SK-N-SH treated with all-trans-retinoic acid at 6 μM for 48 hours (cell line): ENCODE data around the gene UNC45A.

Source experiments
- ATAC-seq: fragments of 200-7000 bp; cut with Tn5 transposase; 3 replicates; pipeline ENCODE4 v1.9.1; 2020; ENCODE audit warnings: mild to moderate bottlenecking, moderate library complexity
- ARNTL ChIP-seq: fragments of 450-650 bp; formaldehyde crosslinking; IDR thresholded peaks from 2 replicates; pipeline ENCODE4 v1.5.0; 2020; ENCODE audit warnings: low read depth, mild to moderate bottlenecking, moderate library complexity, borderline replicate concordance
- BACH2 ChIP-seq: fragments of 250-450 bp; sonication (Bioruptor Pico); IDR thresholded peaks from 2 replicates; pipeline ENCODE4 v1.9.0; 2021; ENCODE audit warnings: mild to moderate bottlenecking, borderline replicate concordance
- CSDC2 ChIP-seq: fragments of 250-450 bp; sonication (Bioruptor Pico); IDR thresholded peaks from 2 replicates; pipeline ENCODE4 v1.5.0; 2020; ENCODE audit warnings: mild to moderate bottlenecking, moderate library complexity
- ESRRG ChIP-seq: fragments of 250-450 bp; sonication (Bioruptor Pico); IDR thresholded peaks from 2 replicates; pipeline ENCODE4 v1.6.1; 2021; ENCODE audit warnings: mild to moderate bottlenecking
- GLIS3 ChIP-seq: fragments of 250-450 bp; sonication (Bioruptor Pico); IDR thresholded peaks from 2 replicates; pipeline ENCODE4 v1.5.0; 2020; ENCODE audit warnings: mild to moderate bottlenecking, moderate library complexity
- ISL1 ChIP-seq: fragments of 250-450 bp; sonication (Bioruptor Pico); IDR thresholded peaks from 2 replicates; pipeline ENCODE4 v2.1.2; 2022; ENCODE audit warnings: mild to moderate bottlenecking, moderate library complexity
- OSR1 ChIP-seq: fragments of 250-450 bp; sonication (Bioruptor Pico); IDR thresholded peaks from 2 replicates; pipeline ENCODE4 v1.8.0; 2022; ENCODE audit warnings: moderate library complexity, mild to moderate bottlenecking, inconsistent platforms
- PATZ1 ChIP-seq: fragments of 250-450 bp; sonication (Bioruptor Pico); IDR thresholded peaks from 2 replicates; pipeline ENCODE4 v1.8.0; 2020; ENCODE audit warnings: mild to moderate bottlenecking, moderate library complexity, borderline replicate concordance
- POU6F1 ChIP-seq: fragments of 250-450 bp; sonication (Bioruptor Pico); IDR thresholded peaks from 2 replicates; pipeline ENCODE4 v1.8.0; 2021; ENCODE audit warnings: low read depth, mild to moderate bottlenecking, moderate library complexity, borderline replicate concordance
- PPARA ChIP-seq: fragments of 250-450 bp; sonication (Bioruptor Pico); IDR thresholded peaks from 2 replicates; pipeline ENCODE4 v1.5.0; 2020; ENCODE audit warnings: mild to moderate bottlenecking, borderline replicate concordance
- RARB ChIP-seq: fragments of 250-450 bp; sonication (Bioruptor Pico); IDR thresholded peaks from 2 replicates; pipeline ENCODE4 v1.8.0; 2021; ENCODE audit warnings: mild to moderate bottlenecking, moderate library complexity
- SNAI2 ChIP-seq: fragments of 250-450 bp; sonication (Bioruptor Pico); IDR thresholded peaks from 2 replicates; pipeline ENCODE4 v1.5.0; 2020; ENCODE audit warnings: mild to moderate bottlenecking, moderate library complexity
- TCF4 ChIP-seq: fragments of 250-450 bp; sonication (Bioruptor Pico); IDR thresholded peaks from 2 replicates; pipeline ENCODE4 v1.8.0; 2021; ENCODE audit warnings: mild to moderate bottlenecking, moderate library complexity, borderline replicate concordance
- TOX ChIP-seq: fragments of 250-450 bp; sonication (Bioruptor Pico); IDR thresholded peaks from 2 replicates; pipeline ENCODE4 v1.8.0; 2021; ENCODE audit warnings: mild to moderate bottlenecking, moderate library complexity, borderline replicate concordance
- ZC3H10 ChIP-seq: fragments of 250-450 bp; sonication (Bioruptor Pico); IDR thresholded peaks from 2 replicates; pipeline ENCODE4 v1.5.1; 2021; ENCODE audit warnings: mild to moderate bottlenecking, moderate library complexity
- ZFP3 ChIP-seq: fragments of 250-450 bp; sonication (Bioruptor Pico); IDR thresholded peaks from 2 replicates; pipeline ENCODE4 v1.5.0; 2020; ENCODE audit warnings: mild to moderate bottlenecking, moderate library complexity
- ZFP30 ChIP-seq: fragments of 450-650 bp; formaldehyde crosslinking; IDR thresholded peaks from 2 replicates; pipeline ENCODE4 v1.5.0; 2022; ENCODE audit warnings: mild to moderate bottlenecking, moderate library complexity
- ZNF565 ChIP-seq: fragments of 450-650 bp; formaldehyde crosslinking; conservative IDR thresholded peaks from 2 replicates; pipeline ENCODE4 v1.5.0; 2020; ENCODE audit warnings: low read depth, mild to moderate bottlenecking, moderate library complexity
- ZNF8 ChIP-seq: fragments of 450-650 bp; formaldehyde crosslinking; IDR thresholded peaks from 2 replicates; pipeline ENCODE4 v1.5.0; 2020; ENCODE audit warnings: mild to moderate bottlenecking, moderate library complexity
- TF ChIP-seq, protein P1 (sequence below): fragments of 250-450 bp; sonication (Bioruptor Pico); IDR thresholded peaks from 2 replicates; pipeline ENCODE4 v1.5.0; 2020; ENCODE audit warnings: mild to moderate bottlenecking, moderate library complexity
- TF ChIP-seq, protein P2 (sequence below): fragments of 250-450 bp; sonication (Bioruptor Pico); IDR thresholded peaks from 2 replicates; pipeline ENCODE4 v1.5.1; 2021; ENCODE audit warnings: mild to moderate bottlenecking, moderate library complexity
- TF ChIP-seq, protein P3 (sequence below): fragments of 250-450 bp; sonication (Bioruptor Pico); IDR thresholded peaks from 2 replicates; pipeline ENCODE4 v1.5.1; 2020; ENCODE audit warnings: low read depth, mild to moderate bottlenecking, moderate library complexity

Gene UNC45A

DNA sequence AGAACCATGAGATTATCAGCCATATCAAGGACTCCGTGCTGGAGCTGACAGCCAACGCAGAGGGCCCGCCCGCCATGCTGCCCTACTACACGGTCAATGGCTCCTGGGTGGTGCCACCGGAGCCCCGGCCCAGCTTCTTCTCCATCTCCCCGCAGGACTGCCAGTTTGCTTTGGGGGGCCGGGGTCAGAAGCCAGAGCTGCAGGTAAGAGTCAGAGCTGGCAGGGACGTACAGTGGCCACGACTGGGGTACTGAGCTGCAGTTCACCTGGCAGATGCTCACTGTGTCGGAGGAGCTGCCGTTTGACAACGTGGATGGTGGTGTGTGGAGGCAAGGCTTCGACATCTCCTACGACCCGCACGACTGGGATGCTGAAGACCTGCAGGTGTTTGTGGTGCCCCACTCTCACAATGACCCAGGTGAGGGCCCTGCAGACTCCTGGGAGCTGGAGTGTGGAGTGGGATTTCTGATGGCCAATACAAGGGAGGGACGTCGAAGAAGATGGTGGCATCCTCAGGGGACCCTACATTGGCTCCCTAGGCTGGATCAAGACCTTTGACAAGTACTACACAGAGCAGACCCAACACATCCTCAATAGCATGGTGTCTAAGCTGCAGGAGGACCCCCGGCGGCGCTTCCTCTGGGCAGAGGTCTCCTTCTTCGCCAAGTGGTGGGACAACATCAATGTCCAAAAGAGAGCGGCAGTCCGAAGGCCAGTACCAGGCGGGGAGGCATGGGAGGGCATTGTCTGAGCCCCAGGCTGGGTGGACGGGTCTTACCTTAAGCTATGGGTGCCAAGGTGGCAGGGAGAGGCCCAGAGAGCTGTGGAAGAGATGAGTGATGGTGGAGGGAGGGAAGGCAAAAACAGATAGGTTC, 29.5 kb upstream of the UNC45A start:
- no peak for ATAC-seq
- TF ChIP-seq PPARA (CRISPR knock-in tag) (no peak), ZC3H10 (CRISPR knock-in tag) (no peak), ARNTL (no peak), ZFP30 (CRISPR knock-in tag) (no peak), ESRRG (CRISPR knock-in tag) (no peak), ISL1 (CRISPR knock-in tag) (no peak), POU6F1 (CRISPR knock-in tag) (no peak), ZNF565 (CRISPR knock-in tag) (no peak), ZFP3 (CRISPR knock-in tag) (no peak), OSR1 (CRISPR knock-in tag) (no peak), TCF4 (CRISPR knock-in tag) (no peak), BACH2 (CRISPR knock-in tag) (no peak), RARB (no peak)
- TF ChIP-seq, protein P1, sequence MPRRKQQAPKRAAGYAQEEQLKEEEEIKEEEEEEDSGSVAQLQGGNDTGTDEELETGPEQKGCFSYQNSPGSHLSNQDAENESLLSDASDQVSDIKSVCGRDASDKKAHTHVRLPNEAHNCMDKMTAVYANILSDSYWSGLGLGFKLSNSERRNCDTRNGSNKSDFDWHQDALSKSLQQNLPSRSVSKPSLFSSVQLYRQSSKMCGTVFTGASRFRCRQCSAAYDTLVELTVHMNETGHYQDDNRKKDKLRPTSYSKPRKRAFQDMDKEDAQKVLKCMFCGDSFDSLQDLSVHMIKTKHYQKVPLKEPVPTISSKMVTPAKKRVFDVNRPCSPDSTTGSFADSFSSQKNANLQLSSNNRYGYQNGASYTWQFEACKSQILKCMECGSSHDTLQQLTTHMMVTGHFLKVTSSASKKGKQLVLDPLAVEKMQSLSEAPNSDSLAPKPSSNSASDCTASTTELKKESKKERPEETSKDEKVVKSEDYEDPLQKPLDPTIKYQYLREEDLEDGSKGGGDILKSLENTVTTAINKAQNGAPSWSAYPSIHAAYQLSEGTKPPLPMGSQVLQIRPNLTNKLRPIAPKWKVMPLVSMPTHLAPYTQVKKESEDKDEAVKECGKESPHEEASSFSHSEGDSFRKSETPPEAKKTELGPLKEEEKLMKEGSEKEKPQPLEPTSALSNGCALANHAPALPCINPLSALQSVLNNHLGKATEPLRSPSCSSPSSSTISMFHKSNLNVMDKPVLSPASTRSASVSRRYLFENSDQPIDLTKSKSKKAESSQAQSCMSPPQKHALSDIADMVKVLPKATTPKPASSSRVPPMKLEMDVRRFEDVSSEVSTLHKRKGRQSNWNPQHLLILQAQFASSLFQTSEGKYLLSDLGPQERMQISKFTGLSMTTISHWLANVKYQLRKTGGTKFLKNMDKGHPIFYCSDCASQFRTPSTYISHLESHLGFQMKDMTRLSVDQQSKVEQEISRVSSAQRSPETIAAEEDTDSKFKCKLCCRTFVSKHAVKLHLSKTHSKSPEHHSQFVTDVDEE (CRISPR knock-in tag): no peak
- TF ChIP-seq, protein P2, sequence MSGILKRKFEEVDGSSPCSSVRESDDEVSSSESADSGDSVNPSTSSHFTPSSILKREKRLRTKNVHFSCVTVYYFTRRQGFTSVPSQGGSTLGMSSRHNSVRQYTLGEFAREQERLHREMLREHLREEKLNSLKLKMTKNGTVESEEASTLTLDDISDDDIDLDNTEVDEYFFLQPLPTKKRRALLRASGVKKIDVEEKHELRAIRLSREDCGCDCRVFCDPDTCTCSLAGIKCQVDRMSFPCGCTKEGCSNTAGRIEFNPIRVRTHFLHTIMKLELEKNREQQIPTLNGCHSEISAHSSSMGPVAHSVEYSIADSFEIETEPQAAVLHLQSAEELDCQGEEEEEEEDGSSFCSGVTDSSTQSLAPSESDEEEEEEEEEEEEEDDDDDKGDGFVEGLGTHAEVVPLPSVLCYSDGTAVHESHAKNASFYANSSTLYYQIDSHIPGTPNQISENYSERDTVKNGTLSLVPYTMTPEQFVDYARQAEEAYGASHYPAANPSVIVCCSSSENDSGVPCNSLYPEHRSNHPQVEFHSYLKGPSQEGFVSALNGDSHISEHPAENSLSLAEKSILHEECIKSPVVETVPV (CRISPR knock-in tag): no peak
- TF ChIP-seq, protein P3, sequence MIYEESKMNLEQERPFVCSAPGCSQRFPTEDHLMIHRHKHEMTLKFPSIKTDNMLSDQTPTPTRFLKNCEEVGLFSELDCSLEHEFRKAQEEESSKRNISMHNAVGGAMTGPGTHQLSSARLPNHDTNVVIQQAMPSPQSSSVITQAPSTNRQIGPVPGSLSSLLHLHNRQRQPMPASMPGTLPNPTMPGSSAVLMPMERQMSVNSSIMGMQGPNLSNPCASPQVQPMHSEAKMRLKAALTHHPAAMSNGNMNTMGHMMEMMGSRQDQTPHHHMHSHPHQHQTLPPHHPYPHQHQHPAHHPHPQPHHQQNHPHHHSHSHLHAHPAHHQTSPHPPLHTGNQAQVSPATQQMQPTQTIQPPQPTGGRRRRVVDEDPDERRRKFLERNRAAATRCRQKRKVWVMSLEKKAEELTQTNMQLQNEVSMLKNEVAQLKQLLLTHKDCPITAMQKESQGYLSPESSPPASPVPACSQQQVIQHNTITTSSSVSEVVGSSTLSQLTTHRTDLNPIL (CRISPR knock-in tag): no peak
- TF ChIP-seq, all 23 proteins: peak for 0

DNA sequence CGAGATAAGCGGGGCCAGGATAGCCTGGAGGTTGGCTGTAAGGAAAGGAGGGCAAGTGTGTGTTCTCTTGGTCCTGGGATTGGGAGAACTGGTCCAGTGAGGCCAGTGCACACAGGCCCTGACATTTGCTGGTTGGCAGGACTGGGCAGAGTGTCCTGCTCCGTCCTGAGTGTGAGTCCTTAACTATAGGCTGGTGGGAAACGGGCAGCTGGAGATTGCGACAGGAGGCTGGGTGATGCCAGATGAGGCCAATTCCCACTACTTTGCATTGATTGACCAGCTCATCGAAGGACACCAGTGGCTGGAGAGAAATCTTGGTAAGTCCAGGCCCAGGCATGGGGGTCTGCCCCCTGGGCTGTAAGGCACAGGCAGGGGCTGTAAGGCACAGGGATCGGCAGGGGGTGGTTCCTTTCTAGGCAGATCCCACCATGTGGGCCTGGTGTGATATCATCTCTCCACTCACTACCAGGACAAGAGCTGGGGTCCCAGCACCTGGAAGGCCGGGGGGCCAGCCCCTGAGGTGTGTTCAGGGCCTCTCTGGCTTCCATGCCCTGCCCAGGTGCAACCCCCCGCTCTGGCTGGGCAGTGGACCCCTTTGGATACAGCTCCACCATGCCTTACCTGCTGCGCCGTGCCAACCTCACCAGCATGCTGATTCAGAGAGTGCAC, 28.8 kb upstream of the UNC45A start:
- no peak for ATAC-seq
- TF ChIP-seq OSR1 (CRISPR knock-in tag): no peak
- TF ChIP-seq ZFP3 (CRISPR knock-in tag): no peak
- TF ChIP-seq ZFP30 (CRISPR knock-in tag): no peak
- no peak for TF ChIP-seq BACH2 (CRISPR knock-in tag)
- no peak for TF ChIP-seq CSDC2 (CRISPR knock-in tag)
- TF ChIP-seq, protein P1 (CRISPR knock-in tag): no peak
- no peak for TF ChIP-seq RARB
- TF ChIP-seq TOX (CRISPR knock-in tag): no peak
- no peak for TF ChIP-seq ESRRG (CRISPR knock-in tag)
- TF ChIP-seq GLIS3 (CRISPR knock-in tag): no peak
- no peak for TF ChIP-seq POU6F1 (CRISPR knock-in tag)
- TF ChIP-seq PPARA (CRISPR knock-in tag): no peak
- no peak for TF ChIP-seq SNAI2 (CRISPR knock-in tag)
- TF ChIP-seq ZNF8 (CRISPR knock-in tag): no peak
- TF ChIP-seq ZNF565 (CRISPR knock-in tag): no peak
- no peak for TF ChIP-seq TCF4 (CRISPR knock-in tag)
- TF ChIP-seq PATZ1 (CRISPR knock-in tag): no peak
